Measurements from ENCODE around the gene GTF2I.
"Not testable (repeated sequence)": the region's sequence is repeated elsewhere in the genome, so short reads cannot be mapped to it uniquely, and the experiment has no call there.

DNA sequence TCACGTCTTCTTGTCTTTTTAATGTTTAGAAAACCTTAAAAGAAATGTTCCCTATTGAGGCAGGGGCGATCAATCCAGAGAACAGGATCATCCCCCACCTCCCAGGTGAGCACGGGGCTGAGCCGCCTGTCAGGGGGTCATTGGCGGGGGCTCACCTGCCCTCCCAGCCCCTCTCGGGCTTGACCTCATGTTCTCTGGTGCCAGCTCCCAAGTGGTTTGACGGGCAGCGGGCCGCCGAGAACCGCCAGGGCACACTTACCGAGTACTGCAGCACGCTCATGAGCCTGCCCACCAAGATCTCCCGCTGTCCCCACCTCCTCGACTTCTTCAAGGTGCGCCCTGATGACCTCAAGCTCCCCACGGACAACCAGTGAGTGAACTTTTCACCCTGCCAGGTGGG is 121.5 kb downstream of the GTF2I start:
- not testable (repeated sequence) for TF ChIP-seq POLR2AphosphoS5 (IDR thresholded peaks at IDR 0.05; ENCODE audit: low read length); RELA (IDR thresholded peaks at IDR 0.05; ENCODE audit: borderline replicate concordance, partially characterized antibody); SMC3 (IDR thresholded peaks at IDR 0.05; ENCODE audit: borderline replicate concordance, low read length); POLR2A (IDR thresholded peaks at IDR 0.05; ENCODE audit: low read depth, low read length); EZH2 (IDR thresholded peaks at IDR 0.05; ENCODE audit: borderline replicate concordance, control insufficient read depth, low read depth, low read length); ESRRA (IDR thresholded peaks at IDR 0.05; ENCODE audit: low read length); MTA3 (IDR thresholded peaks at IDR 0.05; ENCODE audit: borderline replicate concordance, low read length)
- TF ChIP-seq, protein P1, sequence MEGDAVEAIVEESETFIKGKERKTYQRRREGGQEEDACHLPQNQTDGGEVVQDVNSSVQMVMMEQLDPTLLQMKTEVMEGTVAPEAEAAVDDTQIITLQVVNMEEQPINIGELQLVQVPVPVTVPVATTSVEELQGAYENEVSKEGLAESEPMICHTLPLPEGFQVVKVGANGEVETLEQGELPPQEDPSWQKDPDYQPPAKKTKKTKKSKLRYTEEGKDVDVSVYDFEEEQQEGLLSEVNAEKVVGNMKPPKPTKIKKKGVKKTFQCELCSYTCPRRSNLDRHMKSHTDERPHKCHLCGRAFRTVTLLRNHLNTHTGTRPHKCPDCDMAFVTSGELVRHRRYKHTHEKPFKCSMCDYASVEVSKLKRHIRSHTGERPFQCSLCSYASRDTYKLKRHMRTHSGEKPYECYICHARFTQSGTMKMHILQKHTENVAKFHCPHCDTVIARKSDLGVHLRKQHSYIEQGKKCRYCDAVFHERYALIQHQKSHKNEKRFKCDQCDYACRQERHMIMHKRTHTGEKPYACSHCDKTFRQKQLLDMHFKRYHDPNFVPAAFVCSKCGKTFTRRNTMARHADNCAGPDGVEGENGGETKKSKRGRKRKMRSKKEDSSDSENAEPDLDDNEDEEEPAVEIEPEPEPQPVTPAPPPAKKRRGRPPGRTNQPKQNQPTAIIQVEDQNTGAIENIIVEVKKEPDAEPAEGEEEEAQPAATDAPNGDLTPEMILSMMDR (IDR thresholded peaks at IDR 0.05 in 2 of 3, conservative IDR thresholded peaks at IDR 0.05 in 1 of 3; ENCODE audit: control insufficient read depth in 2 of 3, extremely low read depth in 1 of 3, insufficient read depth in 1 of 3, low read depth in 3 of 3, low read length in 3 of 3): not testable (repeated sequence)
- TF ChIP-seq, protein P2, sequence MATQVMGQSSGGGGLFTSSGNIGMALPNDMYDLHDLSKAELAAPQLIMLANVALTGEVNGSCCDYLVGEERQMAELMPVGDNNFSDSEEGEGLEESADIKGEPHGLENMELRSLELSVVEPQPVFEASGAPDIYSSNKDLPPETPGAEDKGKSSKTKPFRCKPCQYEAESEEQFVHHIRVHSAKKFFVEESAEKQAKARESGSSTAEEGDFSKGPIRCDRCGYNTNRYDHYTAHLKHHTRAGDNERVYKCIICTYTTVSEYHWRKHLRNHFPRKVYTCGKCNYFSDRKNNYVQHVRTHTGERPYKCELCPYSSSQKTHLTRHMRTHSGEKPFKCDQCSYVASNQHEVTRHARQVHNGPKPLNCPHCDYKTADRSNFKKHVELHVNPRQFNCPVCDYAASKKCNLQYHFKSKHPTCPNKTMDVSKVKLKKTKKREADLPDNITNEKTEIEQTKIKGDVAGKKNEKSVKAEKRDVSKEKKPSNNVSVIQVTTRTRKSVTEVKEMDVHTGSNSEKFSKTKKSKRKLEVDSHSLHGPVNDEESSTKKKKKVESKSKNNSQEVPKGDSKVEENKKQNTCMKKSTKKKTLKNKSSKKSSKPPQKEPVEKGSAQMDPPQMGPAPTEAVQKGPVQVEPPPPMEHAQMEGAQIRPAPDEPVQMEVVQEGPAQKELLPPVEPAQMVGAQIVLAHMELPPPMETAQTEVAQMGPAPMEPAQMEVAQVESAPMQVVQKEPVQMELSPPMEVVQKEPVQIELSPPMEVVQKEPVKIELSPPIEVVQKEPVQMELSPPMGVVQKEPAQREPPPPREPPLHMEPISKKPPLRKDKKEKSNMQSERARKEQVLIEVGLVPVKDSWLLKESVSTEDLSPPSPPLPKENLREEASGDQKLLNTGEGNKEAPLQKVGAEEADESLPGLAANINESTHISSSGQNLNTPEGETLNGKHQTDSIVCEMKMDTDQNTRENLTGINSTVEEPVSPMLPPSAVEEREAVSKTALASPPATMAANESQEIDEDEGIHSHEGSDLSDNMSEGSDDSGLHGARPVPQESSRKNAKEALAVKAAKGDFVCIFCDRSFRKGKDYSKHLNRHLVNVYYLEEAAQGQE (IDR thresholded peaks at IDR 0.05; ENCODE audit: low read depth, low read length): not testable (repeated sequence)
- TF ChIP-seq, protein P3, sequence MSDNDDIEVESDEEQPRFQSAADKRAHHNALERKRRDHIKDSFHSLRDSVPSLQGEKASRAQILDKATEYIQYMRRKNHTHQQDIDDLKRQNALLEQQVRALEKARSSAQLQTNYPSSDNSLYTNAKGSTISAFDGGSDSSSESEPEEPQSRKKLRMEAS (IDR thresholded peaks at IDR 0.05; ENCODE audit: low read depth, low read length): not testable (repeated sequence)
- TF ChIP-seq, protein P4, sequence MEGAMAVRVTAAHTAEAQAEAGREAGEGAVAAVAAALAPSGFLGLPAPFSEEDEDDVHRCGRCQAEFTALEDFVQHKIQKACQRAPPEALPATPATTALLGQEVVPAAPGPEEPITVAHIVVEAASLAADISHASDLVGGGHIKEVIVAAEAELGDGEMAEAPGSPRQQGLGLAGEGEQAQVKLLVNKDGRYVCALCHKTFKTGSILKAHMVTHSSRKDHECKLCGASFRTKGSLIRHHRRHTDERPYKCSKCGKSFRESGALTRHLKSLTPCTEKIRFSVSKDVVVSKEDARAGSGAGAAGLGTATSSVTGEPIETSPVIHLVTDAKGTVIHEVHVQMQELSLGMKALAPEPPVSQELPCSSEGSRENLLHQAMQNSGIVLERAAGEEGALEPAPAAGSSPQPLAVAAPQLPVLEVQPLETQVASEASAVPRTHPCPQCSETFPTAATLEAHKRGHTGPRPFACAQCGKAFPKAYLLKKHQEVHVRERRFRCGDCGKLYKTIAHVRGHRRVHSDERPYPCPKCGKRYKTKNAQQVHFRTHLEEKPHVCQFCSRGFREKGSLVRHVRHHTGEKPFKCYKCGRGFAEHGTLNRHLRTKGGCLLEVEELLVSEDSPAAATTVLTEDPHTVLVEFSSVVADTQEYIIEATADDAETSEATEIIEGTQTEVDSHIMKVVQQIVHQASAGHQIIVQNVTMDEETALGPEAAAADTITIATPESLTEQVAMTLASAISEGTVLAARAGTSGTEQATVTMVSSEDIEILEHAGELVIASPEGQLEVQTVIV (IDR thresholded peaks at IDR 0.05; ENCODE audit: borderline replicate concordance, partially characterized antibody): not testable (repeated sequence)
